Activated CD8-positive, alpha-beta memory T cell treated with anti-CD3 and anti-CD28 coated beads for 48 hours (primary cell): ENCODE results near the gene PGR.

ENCODE experiments used
- DNase-seq, 3 experiments: peaks; one replicate each; pipeline ENCODE4 v3.0.0-alpha.2; 2020; ENCODE audit warnings: low read depth in 2 of 3, low spot score in 2 of 3

The PGR gene

GRCh38 chr11:101011881-101012280 lies 117.7 kb downstream of the PGR start:
- DNase-seq, result no peak

- no peak for DNase-seq
Observed at GRCh38 chr11:101010899-101011298, 118.7 kb downstream of the PGR start.

- DNase-seq, result no peak
Observed at GRCh38 chr11:101009690-101010055, 119.9 kb downstream of the PGR start.

- DNase-seq, result no peak
Observed at GRCh38 chr11:101008961-101009689, 120.5 kb downstream of the PGR start.

- no peak for DNase-seq
Observed at GRCh38 chr11:101003468-101003867, 126.1 kb downstream of the PGR start.

GRCh38 chr11:100999756-101000155 lies 129.9 kb downstream of the PGR start:
- DNase-seq, result no peak

GRCh38 chr11:100994966-100995365 lies 134.6 kb downstream of the PGR start:
- no peak for DNase-seq

GRCh38 chr11:100991541-100991940 lies 138.1 kb downstream of the PGR start:
- DNase-seq, result no peak

GRCh38 chr11:100990931-100991330 lies 138.7 kb downstream of the PGR start:
- no peak for DNase-seq

GRCh38 chr11:100984668-100985067 lies 144.9 kb downstream of the PGR start:
- no peak for DNase-seq

GRCh38 chr11:100981196-100981824 lies 148.3 kb downstream of the PGR start:
- DNase-seq, result no peak

GRCh38 chr11:100980156-100980555 lies 149.5 kb downstream of the PGR start:
- no peak for DNase-seq
